Uterus (tissue), 2 donors: Measurements from ENCODE around the gene COL19A1.

Source experiments
- POLR2A ChIP-seq, 2 donors: fragments of 450-650 bp; IDR thresholded peaks; one replicate each; pipeline ENCODE4 v1.6.1; 2016; ENCODE audit warnings: antibody characterized with exemption in 2 of 2, mild to moderate bottlenecking in 1 of 2, moderate library complexity in 1 of 2
- TF ChIP-seq, protein P1 (sequence below), 4 experiments: fragments of 200-600 bp in 2 of 4; fragments of 450-650 bp in 2 of 4; sonication (generic) in 2 of 4; IDR thresholded peaks; one replicate each; pipeline ENCODE4 v1.5.1; 2016 to 2019; ENCODE audit warnings: antibody characterized with exemption in 4 of 4, mild to moderate bottlenecking in 2 of 4, moderate library complexity in 1 of 4

DNA sequence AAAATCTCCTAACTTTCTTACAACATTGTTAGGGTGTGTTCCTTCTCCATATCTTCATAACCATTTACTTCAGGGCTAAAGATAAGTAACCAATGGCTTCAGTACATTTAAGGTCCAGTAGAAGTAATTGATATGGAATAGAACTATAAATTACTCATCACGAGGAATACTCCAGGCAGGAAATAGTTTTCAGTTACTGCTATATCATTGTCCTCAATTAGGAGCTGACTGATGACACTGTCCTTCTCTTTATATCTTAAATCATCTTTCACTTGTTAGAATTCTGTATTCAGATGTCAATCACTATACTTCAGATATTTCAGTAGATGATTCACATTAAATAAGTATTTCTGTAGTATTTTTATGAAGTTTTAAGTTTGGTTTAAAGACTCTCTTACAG is 88.4 kb downstream of the COL19A1 start:
- TF ChIP-seq, protein P1, sequence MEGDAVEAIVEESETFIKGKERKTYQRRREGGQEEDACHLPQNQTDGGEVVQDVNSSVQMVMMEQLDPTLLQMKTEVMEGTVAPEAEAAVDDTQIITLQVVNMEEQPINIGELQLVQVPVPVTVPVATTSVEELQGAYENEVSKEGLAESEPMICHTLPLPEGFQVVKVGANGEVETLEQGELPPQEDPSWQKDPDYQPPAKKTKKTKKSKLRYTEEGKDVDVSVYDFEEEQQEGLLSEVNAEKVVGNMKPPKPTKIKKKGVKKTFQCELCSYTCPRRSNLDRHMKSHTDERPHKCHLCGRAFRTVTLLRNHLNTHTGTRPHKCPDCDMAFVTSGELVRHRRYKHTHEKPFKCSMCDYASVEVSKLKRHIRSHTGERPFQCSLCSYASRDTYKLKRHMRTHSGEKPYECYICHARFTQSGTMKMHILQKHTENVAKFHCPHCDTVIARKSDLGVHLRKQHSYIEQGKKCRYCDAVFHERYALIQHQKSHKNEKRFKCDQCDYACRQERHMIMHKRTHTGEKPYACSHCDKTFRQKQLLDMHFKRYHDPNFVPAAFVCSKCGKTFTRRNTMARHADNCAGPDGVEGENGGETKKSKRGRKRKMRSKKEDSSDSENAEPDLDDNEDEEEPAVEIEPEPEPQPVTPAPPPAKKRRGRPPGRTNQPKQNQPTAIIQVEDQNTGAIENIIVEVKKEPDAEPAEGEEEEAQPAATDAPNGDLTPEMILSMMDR (IDR thresholded peaks at IDR 0.05), result no peak
- TF ChIP-seq POLR2A (IDR thresholded peaks at IDR 0.05), result no peak
